ENCODE measurements around the gene CYSLTR2.

CYSLTR2 gene

DNA sequence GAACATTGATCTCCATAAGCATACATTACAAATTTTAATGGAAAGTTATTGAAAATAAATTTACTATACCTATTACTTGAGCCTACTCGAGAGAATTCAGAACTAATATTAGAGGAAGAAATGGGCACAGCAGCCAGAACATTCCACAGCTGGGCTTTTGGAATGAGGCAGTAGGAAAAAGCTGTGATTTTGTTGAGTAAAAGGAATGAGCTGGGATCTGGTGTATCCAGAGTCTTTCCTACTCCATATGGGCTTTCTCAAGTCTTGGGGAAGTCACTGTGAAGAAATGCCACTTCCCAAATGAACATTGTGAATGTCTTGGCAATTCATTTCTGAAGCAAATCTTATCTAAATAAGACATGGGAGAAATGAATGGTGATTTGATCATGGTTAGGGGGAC is 93.1 kb downstream of the CYSLTR2 start:
- no peak for DNase-seq

GRCh38 chr13:48748681-48749080 is 95.0 kb downstream of the CYSLTR2 start:
- peak; percentile 24 to 36 (median 28) for DNase-seq

DNA sequence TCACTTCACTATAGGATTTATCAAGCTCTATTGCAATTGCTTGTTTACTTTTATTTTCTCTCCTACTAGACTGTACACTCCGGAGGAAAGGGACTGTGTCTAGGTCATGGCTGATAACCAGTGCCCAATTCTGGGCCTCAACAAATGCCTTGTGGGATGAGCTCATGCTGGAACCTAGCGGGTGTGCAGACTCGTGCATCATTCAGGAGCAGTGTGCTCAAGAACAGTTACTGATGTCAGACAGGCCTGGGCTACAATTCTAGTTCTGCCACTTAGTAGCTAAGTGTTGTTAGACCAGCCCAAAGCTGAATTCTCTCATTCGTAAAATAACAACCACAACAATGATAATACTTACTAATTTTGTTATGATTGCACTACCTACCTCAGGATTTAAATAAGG is 95.4 kb downstream of the CYSLTR2 start:
- peak in 1 of 4 experiments; percentile 41 for DNase-seq

- peak; percentile 88 to 95 (median 90) for DNase-seq
Observed at GRCh38 chr13:48749699-48750473, 96.2 kb downstream of the CYSLTR2 start.

- DNase-seq = no peak
Observed at GRCh38 chr13:48750588-48751383, 97.1 kb downstream of the CYSLTR2 start.

DNA sequence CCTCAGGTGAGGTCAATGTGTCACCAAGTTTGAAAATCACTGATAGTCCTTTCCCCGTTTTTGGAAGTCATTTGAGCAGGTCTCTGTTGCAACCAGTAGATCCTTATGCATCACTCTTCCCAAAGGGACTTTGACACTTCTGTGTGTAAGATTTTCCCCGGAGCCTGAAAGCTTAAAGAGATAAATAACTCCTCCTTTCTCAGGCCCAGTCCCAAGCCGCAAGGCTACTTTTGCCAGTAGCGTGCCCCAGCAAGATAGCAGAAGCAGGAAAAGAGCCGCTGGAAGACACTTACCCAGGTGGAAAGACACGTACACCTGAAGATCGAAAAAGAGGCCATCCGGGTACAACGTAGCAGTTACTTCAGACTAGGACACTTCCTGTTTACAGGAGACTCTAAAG is 106.9 kb downstream of the CYSLTR2 start:
- DNase-seq = no peak
